GM12878 (cell line): ENCODE measurements around the gene NLGN2. TPM values are rescaled to one million over a fixed set of nuclear protein-coding genes. Genes with fewer than 3 reads are reported as not detected.

Source experiments
- ATAC-seq: fragments of 200-7000 bp; cut with Tn5 transposase; 3 replicates; pipeline ENCODE4 v1.9.1; 2020; ENCODE audit warnings: mild to moderate bottlenecking, moderate library complexity
- BruUV-seq: library from RNA; stranded (reverse); fragments of 400-500 nt; replicated peaks from 2 replicates; lab custom pipeline; 2021; lab: Mats Ljungman, UMichigan
- CTCF ChIA-PET: fragments of 300-600 bp; sonication (Branson Sonifier 250); formaldehyde crosslinking; extraction: SDS; loops from one replicate; lab custom pipeline; 2021; ENCODE audit warnings: inconsistent platforms; lab: Yijun Ruan, JAX
- POLR2A ChIA-PET: fragments of 350-600 bp; formaldehyde crosslinking; extraction: SDS; loops from one replicate; lab custom pipeline; 2021; ENCODE audit warnings: inconsistent platforms; lab: Charles Lee
- RAD21 ChIA-PET: fragments of 300-600 bp; sonication (Branson Sonifier 250); formaldehyde crosslinking; loops from one replicate; lab custom pipeline; 2023; ENCODE audit warnings: antibody characterized with exemption; ENCODE audit not compliant: unreplicated experiment; lab: Charles Lee
- SMC1A ChIA-PET: fragments of 300-600 bp; sonication (Branson Sonifier 250); formaldehyde crosslinking; loops from one replicate; lab custom pipeline; 2023; ENCODE audit not compliant: unreplicated experiment, uncharacterized antibody; lab: Charles Lee
- DNase-seq: peaks from one replicate; pipeline ENCODE4 v3.0.0-alpha.2; 2011; ENCODE audit warnings: low read depth, low spot score
- FAIRE-seq: peaks from 3 replicates; lab custom pipeline; 2011; peaks lifted over from hg19 to GRCh38; lab: Jason Lieb, UNC
- H2AFZ ChIP-seq: 2 replicates; pipeline ENCODE4 v1.6.0; 2011; ENCODE audit warnings: low read depth, low read length, control low read depth; ENCODE audit not compliant: control insufficient read depth
- H3K27ac ChIP-seq: 2 replicates; pipeline ENCODE4 v1.5.1; 2011; ENCODE audit warnings: control low read depth; ENCODE audit not compliant: control insufficient read depth, insufficient read depth
- H3K27me3 ChIP-seq, 2 experiments: replicated peaks in 1 of 2; 2 replicates each; pipeline versions ENCODE4 v1.6.0 to v1.6.1; 2011; ENCODE audit warnings: low read length in 1 of 2; ENCODE audit not compliant: control insufficient read depth in 2 of 2, insufficient read depth in 2 of 2
- H3K36me3 ChIP-seq, 2 experiments: 2 replicates each; pipeline ENCODE4 v1.5.1; 2011; ENCODE audit warnings: low read length in 1 of 2; ENCODE audit not compliant: control insufficient read depth in 2 of 2, insufficient read depth in 2 of 2
- H3K4me1 ChIP-seq: 2 replicates; pipeline ENCODE4 v1.6.1; 2011; ENCODE audit warnings: mild to moderate bottlenecking, low read length, moderate library complexity, mixed read lengths; ENCODE audit not compliant: control insufficient read depth, insufficient read depth
- H3K4me2 ChIP-seq: 2 replicates; pipeline ENCODE4 v1.6.0; 2011; ENCODE audit warnings: control low read depth; ENCODE audit not compliant: control insufficient read depth, insufficient read depth
- H3K4me3 ChIP-seq: fragments of 200-600 bp; sonication (generic); 2 replicates; pipeline ENCODE4 v1.5.1; 2016
- H3K79me2 ChIP-seq: 2 replicates; pipeline ENCODE4 v1.6.0; 2011; ENCODE audit warnings: low read length; ENCODE audit not compliant: control insufficient read depth, insufficient read depth
- H3K9ac ChIP-seq: 2 replicates; pipeline ENCODE4 v1.8.0; 2011; ENCODE audit warnings: low read length, control low read depth, mixed read lengths; ENCODE audit not compliant: control insufficient read depth, insufficient read depth
- H3K9me3 ChIP-seq: replicated peaks from 3 replicates; pipeline ENCODE4 v1.5.1; 2011; ENCODE audit warnings: mild to moderate bottlenecking, low read length; ENCODE audit not compliant: control insufficient read depth, insufficient read depth
- H4K20me1 ChIP-seq: 2 replicates; pipeline ENCODE4 v1.6.0; 2011; ENCODE audit not compliant: control insufficient read depth, insufficient read depth
- BACH1 ChIP-seq: fragments of 450-650 bp; IDR thresholded peaks from 2 replicates; pipeline ENCODE4 v1.6.1; 2017; ENCODE audit warnings: mild to moderate bottlenecking, borderline replicate concordance
- ETV6 ChIP-seq, 2 experiments: fragments of 450-650 bp in 1 of 2; IDR thresholded peaks in 1 of 2; conservative IDR thresholded peaks in 1 of 2; 2 replicates each; pipeline ENCODE4 v1.6.1; 2014; ENCODE audit warnings: antibody characterized with exemption in 1 of 2, borderline replicate concordance in 1 of 2, low read depth in 1 of 2, mild to moderate bottlenecking in 1 of 2, moderate library complexity in 1 of 2
- KAT2A ChIP-seq: conservative IDR thresholded peaks from 2 replicates; pipeline ENCODE4 v1.6.1; 2011; ENCODE audit warnings: low read depth, low read length; ENCODE audit not compliant: control insufficient read depth
- NFIC ChIP-seq: IDR thresholded peaks from 2 replicates; pipeline ENCODE4 v1.6.1; 2012; ENCODE audit warnings: low read depth, mild to moderate bottlenecking, inconsistent platforms, low read length, moderate library complexity
- NR2C1 ChIP-seq: fragments of 450-650 bp; IDR thresholded peaks from 2 replicates; pipeline ENCODE4 v1.6.1; 2017; ENCODE audit warnings: antibody characterized with exemption, mild to moderate bottlenecking, moderate library complexity
- NR2F1 ChIP-seq: fragments of 450-650 bp; conservative IDR thresholded peaks from 2 replicates; pipeline ENCODE4 v1.6.1; 2017; ENCODE audit warnings: mild to moderate bottlenecking
- SREBF2 ChIP-seq: IDR thresholded peaks from 2 replicates; pipeline ENCODE4 v1.6.1; 2012; ENCODE audit warnings: mild to moderate bottlenecking, low read length
- STAT3 ChIP-seq: IDR thresholded peaks from 2 replicates; pipeline ENCODE4 v1.6.1; 2011; ENCODE audit warnings: low read depth, low read length, improper control_type of control experiment
- TAF1 ChIP-seq: IDR thresholded peaks from 2 replicates; pipeline ENCODE4 v1.6.1; 2011; ENCODE audit warnings: mild to moderate bottlenecking, low read depth, low read length, borderline replicate concordance
- WGBS: methylation state at CpG from one replicate; pipeline ENCODE4 v1.1.6; 2016; ENCODE audit warnings: low lambda C conversion rate; ENCODE audit not compliant: insufficient replicate concordance, insufficient coverage; ENCODE audit errors: missing lambda C conversion rate; 5-methylcytosine and 5-hydroxymethylcytosine counted together
- in situ Hi-C: fragments of 300-500 bp; cut with MboI; formaldehyde crosslinking; loops from 9 replicates; pipeline ENCODE4 v1.14.3; 2018; ENCODE audit warnings: mixed read lengths
- intact Hi-C: fragments of 100-400 bp; cut with micrococcal nuclease; formaldehyde crosslinking; loops from one replicate; pipeline ENCODE4 v1.14.2; 2022; ENCODE audit not compliant: unreplicated experiment
- polyA plus RNA-seq, 11 experiments: library from polyadenylated mRNA; depleted of rRNA in 4 of 11; unstranded in 6 of 11; stranded (reverse) in 5 of 11; fragments of >200 nt; fragmentation: Nextera tagmentation in 4 of 11; fragmentation: Illumina TruSeq in 1 of 11; extraction: Ambion mirVana in 4 of 11; extraction: Trizol in 1 of 11; gene quantifications; 1 replicate in 1 of 11; 2 replicates in 10 of 11; pipeline versions ENCODE4 v1.2.1 to v1.2.3, GENCODE V29; 2011 to 2016; ENCODE audit warnings: inconsistent platforms in 2 of 11, missing spikeins in 2 of 11, low read depth in 1 of 11
- total RNA-seq, 4 experiments: library from RNA; depleted of rRNA in 3 of 4; stranded (reverse); fragments of >200 nt in 3 of 4; fragmentation: Illumina TruSeq in 1 of 4; extraction: Trizol in 1 of 4; gene quantifications; 2 replicates each; pipeline versions ENCODE4 v1.2.1 to v1.2.3, GENCODE V29; 2013 to 2021
- TF ChIP-seq, protein P1 (sequence below): fragments of 450-650 bp; IDR thresholded peaks from 2 replicates; pipeline ENCODE4 v1.6.1; 2014; ENCODE audit warnings: mild to moderate bottlenecking
- TF ChIP-seq, protein P2 (sequence below): IDR thresholded peaks from 2 replicates; pipeline ENCODE4 v1.6.1; 2012; ENCODE audit warnings: low read depth, low read length, improper control_type of control experiment

The NLGN2 gene
- total and polyA plus RNA-seq, 10 of the 15 experiments (the other 5 are each of a cell fraction or from before 2014, with no cell fraction given) = 0.02 to 0.87 (median 0.11) TPM; not detected in 2

- TF ChIP-seq, protein P1, sequence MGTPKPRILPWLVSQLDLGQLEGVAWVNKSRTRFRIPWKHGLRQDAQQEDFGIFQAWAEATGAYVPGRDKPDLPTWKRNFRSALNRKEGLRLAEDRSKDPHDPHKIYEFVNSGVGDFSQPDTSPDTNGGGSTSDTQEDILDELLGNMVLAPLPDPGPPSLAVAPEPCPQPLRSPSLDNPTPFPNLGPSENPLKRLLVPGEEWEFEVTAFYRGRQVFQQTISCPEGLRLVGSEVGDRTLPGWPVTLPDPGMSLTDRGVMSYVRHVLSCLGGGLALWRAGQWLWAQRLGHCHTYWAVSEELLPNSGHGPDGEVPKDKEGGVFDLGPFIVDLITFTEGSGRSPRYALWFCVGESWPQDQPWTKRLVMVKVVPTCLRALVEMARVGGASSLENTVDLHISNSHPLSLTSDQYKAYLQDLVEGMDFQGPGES = no peak
- no peak for TF ChIP-seq STAT3
- no peak for TF ChIP-seq TAF1
- no peak for TF ChIP-seq NR2C1
Measured at GRCh38 chr17:7444682-7445618, 37.3 kb downstream of the NLGN2 start, which contains the start of gene CHRNB1 (continued).

DNA sequence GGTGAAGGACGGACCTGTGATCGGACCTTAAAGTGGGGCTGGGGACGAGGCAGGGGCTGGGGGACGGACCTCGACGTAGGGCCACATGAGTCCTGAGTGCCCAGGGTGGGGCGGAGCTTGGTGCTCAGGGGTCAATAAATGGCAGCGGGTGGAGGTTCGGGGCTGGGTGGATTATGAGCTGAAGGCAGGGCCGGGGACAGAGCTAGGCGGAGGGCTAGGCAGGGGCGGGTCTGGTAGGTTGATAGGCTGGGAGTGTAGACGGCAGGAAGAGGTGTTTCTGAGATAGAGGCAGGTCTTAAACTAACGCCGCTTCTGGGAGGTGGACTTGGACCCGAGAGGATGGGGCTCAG, 37.9 kb downstream of the NLGN2 start:
- Histone ChIP-seq H3K27ac (no peak overlapping the region), H3K9me3 (no peaks in the 10 kb centered on the region), H2AFZ (peak overlapping the region; percentile 51; the same call in 1 of the 2 replicates), H3K36me3 (no peaks in the 10 kb centered on the region), H3K27me3 (peaks cover 1 to 5% of the 10 kb centered on the region in 2 experiments; a peak in 3 of 4 replicates), H3K79me2 (no peaks in the 10 kb centered on the region), H3K9ac (no peak overlapping the region; the same call in 1 of the 2 replicates), H4K20me1 (no peaks in the 10 kb centered on the region), H3K4me2 (peak overlapping the region; percentile 97), H3K4me3 (peak overlapping the region; percentile 55; the same call in 1 of the 2 replicates), H3K4me1 (peaks cover 12% of the 10 kb centered on the region)
- TF ChIP-seq NFIC (no peak), NR2F1 (no peak), ETV6 (conservative IDR thresholded peaks at IDR 0.05 in 1 of 2, IDR thresholded peaks at IDR 0.05 in 1 of 2; ENCODE audit: borderline replicate concordance in 1 of 2, low read depth in 1 of 2) (no peak), KAT2A (no peak), SREBF2 (no peak), BACH1 (no peak)
- TF ChIP-seq, protein P2, sequence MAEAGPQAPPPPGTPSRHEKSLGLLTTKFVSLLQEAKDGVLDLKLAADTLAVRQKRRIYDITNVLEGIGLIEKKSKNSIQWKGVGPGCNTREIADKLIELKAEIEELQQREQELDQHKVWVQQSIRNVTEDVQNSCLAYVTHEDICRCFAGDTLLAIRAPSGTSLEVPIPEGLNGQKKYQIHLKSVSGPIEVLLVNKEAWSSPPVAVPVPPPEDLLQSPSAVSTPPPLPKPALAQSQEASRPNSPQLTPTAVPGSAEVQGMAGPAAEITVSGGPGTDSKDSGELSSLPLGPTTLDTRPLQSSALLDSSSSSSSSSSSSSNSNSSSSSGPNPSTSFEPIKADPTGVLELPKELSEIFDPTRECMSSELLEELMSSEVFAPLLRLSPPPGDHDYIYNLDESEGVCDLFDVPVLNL = no peak
- in situ Hi-C loops = no loop called here
- peak; percentile 51 for ATAC-seq
- no TSS peak for BruUV-seq
- intact Hi-C loops = no loop called here
- no peak for FAIRE-seq
- SMC1A ChIA-PET = no interaction called here
- CTCF ChIA-PET = interaction anchor here (0.6 to 2.7 kb wide), 2 partner anchors 9 kb away, joined by 3 to 10 read pairs; no protein-coding TSS in a partner anchor
- no peak for DNase-seq
- WGBS = 5% methylated on average over 15 of the region's 16 CpGs
- POLR2A ChIA-PET = interaction anchor here (0.5 to 1.9 kb wide), 5 partner anchors 9 to 225 kb away, joined by 3 to 4 read pairs (median 3); no protein-coding TSS in a partner anchor
- RAD21 ChIA-PET = interaction anchor here (0.5 to 2.7 kb wide), 5 partner anchors 10 to 155 kb away, joined by 3 to 9 read pairs (median 4); partner anchors contain the start of gene TMEM102
